ENCODE data around the gene B3GLCT. TPM values are rescaled to one million over a fixed set of nuclear protein-coding genes. Genes with fewer than 3 reads are reported as not detected.
"Not testable (repeated sequence)": the region's sequence is repeated elsewhere in the genome, so short reads cannot be mapped to it uniquely, and the experiment has no call there.

The B3GLCT gene
- total RNA-seq, 1 donor = 6.1 TPM

DNA sequence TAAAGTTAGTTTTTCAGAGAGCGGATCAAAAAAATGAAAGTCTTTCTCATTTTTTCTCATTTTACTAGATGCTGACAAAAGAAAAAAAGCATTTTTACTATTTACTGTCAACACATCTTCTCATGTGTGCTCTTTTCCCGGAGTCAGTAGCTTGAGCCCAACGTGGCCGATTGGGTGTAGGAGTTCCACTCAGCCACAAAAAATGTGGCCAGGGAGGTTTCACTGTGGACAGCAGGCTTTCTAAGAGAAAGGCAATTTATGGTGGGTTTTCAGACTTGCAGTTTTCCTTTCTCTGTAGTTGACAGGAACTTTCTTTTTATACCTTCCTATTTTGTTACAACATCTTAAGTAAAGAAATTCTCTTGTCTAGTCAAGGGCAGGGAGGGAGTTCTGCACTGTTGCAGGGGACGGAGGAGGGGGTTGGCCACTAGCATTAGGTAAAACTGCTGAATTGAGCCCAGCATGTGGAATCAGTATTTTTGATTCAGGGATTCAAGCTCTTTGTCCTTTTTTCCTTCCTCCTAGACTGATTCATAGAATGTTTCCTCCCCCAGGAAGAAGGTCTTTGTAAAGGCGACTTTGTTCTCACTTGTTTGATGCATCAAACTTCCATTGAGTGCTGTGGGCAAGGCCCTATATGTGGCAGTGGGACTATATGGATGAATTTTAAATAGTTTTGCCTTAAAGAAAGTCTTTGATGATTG is 123.1 kb downstream of the B3GLCT start:
- Histone ChIP-seq H3K9me3 (ENCODE audit: low read depth, low read length) (no peaks in the 10 kb centered on the region), H3K4me1 (ENCODE audit: insufficient read depth, low read length) (no peaks in the 10 kb centered on the region), H3K27me3 (ENCODE audit: insufficient read depth, low read length) (no peaks in the 10 kb centered on the region), H3K4me3 (ENCODE audit: low read length) (no peak overlapping the region)

DNA sequence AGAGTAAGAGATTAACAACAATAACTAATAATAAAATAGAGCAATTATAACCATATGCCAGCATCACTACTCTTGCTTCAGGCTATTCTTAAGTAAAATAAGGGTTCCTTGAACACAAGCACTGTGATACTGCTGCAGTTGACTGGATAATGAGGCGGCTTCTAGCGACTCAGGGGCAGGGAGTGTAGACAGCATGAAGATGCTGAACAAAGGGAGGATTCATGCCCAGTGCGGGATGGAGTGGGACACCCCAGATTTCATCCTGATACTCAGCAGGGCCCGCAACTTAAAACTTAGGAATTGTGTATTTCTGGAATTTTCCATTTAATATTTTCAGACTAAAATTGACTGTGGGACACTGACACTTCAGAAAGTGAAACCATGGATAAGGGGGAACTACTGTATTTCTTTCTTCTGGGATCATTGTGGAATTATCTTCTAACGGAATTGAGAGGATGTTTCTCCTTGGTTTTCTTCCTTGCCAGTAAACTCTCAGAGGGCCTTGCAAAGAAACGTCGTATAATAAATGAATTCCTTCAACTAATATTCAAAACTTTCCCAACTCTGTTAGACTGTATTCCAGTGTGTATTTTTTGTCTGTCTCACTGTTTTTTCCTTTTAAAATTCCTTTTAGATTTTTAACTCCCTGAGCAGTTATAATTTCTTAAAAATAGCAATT is 127.5 kb downstream of the B3GLCT start:
- Histone ChIP-seq H3K9me3 (ENCODE audit: low read depth, low read length) (no peaks in the 10 kb centered on the region), H3K4me1 (ENCODE audit: insufficient read depth, low read length) (no peaks in the 10 kb centered on the region), H3K27me3 (ENCODE audit: insufficient read depth, low read length) (no peaks in the 10 kb centered on the region), H3K4me3 (ENCODE audit: low read length) (no peak overlapping the region)

DNA sequence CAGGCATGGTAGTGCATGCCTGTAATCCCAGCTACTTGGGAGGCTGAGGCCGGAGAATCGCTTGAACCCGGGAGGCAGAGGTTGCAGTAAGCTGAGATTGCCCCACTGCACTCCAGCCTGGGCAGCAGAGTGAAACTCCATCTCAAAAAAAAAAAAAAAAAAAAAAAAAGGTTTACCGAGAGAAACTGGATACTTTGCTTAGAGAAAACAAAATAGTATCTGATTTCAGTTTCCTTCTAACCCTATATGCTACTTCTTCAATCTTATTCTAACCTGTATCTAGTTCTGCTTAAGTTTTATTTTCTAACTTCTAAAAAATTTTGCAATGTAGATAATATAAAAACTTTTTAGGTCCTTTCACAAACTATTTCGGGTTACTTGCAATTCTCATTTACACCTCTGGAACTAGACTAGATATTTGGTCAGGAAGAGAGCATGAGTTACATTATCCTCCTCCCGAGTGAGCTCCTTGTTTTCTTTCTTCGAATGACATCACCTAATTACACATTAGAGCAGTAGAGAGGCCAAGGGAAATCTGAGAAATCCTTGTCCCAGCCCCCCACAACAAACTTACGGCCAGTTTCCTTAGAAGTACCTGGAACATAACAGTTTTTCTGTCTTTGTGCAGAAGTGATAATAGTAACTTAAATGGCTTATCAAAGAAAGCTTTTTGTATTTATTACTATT is 128.9 kb downstream of the B3GLCT start:
- Histone ChIP-seq H3K9me3 (ENCODE audit: low read depth, low read length) (no peaks in the 10 kb centered on the region), H3K4me3 (ENCODE audit: low read length) (no peak overlapping the region), H3K27me3 (ENCODE audit: insufficient read depth, low read length) (no peaks in the 10 kb centered on the region), H3K4me1 (ENCODE audit: insufficient read depth, low read length) (no peaks in the 10 kb centered on the region)

DNA sequence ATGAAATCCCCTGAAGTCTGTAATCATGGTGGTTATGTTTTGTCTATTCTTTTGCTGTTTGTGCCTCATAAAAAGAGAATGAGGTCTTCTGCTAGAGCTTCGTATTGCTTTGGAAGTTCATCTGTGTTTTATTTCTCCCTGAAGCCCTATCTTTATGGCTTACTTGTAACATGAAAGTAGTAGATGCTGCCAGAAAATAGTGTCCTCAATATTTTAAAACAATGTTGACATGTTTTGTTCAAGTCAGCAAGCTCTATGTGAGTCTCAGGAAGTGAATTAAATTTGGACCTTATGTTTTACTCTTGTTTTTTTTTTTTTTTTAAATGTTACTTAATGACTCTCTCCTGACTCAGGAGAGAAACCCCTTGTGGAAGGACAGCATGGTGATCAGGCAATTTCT is 130.5 kb downstream of the B3GLCT start:
- Histone ChIP-seq H3K4me3 (ENCODE audit: low read length) (no peak overlapping the region), H3K4me1 (ENCODE audit: insufficient read depth, low read length) (no peaks in the 10 kb centered on the region), H3K27me3 (ENCODE audit: insufficient read depth, low read length) (no peaks in the 10 kb centered on the region), H3K9me3 (ENCODE audit: low read depth, low read length) (no peaks in the 10 kb centered on the region)

DNA sequence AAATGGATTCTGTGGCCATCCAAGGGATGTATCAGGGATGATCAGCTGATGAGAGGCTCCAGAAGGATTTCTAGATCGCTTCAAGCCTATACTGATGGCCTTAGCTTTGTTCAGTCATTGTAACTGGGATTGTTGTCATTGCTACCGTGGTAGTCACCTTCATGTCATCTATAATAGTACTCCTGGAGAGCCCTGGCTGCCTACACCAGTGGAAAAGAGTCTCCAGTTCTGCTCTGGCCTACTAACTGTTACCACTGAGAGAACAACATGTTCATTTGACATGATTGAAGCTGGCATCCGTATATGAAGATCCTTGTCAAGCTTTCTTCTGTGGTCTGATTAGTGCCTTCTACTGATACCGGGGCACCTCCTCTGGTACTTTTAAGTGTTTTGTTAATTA is 131.3 kb downstream of the B3GLCT start:
- Histone ChIP-seq H3K27me3 (ENCODE audit: insufficient read depth, low read length) (no peaks in the 10 kb centered on the region), H3K4me1 (ENCODE audit: insufficient read depth, low read length) (no peaks in the 10 kb centered on the region), H3K9me3 (ENCODE audit: low read depth, low read length) (no peaks in the 10 kb centered on the region), H3K4me3 (ENCODE audit: low read length) (no peak overlapping the region)

DNA sequence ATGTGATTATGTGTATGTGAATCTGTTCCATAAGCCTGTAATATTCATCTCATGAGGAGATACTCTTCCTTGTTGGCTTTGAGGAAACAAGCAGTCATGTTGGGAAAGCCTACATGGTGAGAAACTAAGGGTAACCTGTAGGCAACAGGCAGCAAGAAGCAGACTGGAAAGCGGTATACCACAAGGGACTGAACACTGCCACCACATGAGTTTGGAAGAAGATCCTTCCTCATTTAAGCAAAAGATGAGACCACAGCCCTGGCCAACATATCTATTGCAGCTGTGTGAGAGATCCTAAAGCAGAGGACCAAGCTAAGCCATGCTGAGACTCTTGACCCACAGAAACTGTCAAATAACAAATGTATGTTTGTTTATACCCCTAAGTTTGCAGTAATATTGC is 134.8 kb downstream of the B3GLCT start:
- Histone ChIP-seq H3K4me3 (ENCODE audit: low read length) (no peak overlapping the region), H3K27me3 (ENCODE audit: insufficient read depth, low read length) (no peaks in the 10 kb centered on the region), H3K9me3 (ENCODE audit: low read depth, low read length) (no peaks in the 10 kb centered on the region), H3K4me1 (ENCODE audit: insufficient read depth, low read length) (no peaks in the 10 kb centered on the region)

- Histone ChIP-seq H3K4me3 (ENCODE audit: low read length) (no peak overlapping the region), H3K27me3 (ENCODE audit: insufficient read depth, low read length) (no peaks in the 10 kb centered on the region), H3K9me3 (ENCODE audit: low read depth, low read length) (no peaks in the 10 kb centered on the region), H3K4me1 (ENCODE audit: insufficient read depth, low read length) (no peaks in the 10 kb centered on the region)
Observed at GRCh38 chr13:31334994-31335557, 135.3 kb downstream of the B3GLCT start.

DNA sequence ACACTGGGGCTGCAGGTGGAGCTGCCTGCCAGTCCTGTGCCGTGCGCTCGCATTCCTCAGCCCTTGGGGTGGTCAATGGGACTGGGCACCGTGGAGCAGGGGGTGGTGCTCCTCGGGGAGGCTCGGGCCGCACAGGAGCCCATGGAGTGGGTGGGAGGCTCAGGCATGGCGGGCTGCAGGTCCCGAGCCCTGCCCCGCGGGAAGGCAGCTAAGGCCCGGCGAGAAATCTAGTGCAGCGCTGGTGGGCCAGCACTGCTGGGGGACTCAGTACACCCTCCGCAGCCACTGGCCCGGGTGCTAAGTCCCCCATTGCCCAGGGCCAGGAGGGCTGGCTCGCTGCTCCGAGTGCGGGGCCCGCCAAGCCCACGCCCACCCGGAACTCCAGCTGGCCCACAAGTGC is 139.8 kb downstream of the B3GLCT start:
- H3K4me3 ChIP-seq (ENCODE audit: low read length); H3K27me3 ChIP-seq (ENCODE audit: insufficient read depth, low read length); H3K9me3 ChIP-seq (ENCODE audit: low read depth, low read length); H3K4me1 ChIP-seq (ENCODE audit: insufficient read depth, low read length): not testable (repeated sequence)

DNA sequence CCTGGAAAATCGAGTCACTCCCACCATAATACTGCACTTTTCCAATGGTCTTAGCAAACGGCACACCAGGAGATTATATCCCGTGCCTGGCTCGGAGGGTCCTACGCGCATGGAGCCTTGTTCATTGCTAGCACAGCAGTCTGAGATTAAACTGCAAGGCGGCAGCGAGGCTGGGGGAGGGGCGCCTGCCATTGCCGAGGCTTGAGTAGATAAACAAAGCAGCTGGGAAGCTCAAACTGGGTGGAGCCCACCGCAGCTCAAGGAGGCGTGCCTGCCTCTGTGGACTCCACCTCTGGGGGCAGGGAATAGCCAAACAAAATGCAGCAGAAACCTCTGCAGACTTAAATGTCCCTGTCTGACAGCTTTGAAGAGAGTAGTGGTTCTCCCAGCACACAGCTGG is 141.1 kb downstream of the B3GLCT start:
- H3K9me3 ChIP-seq (ENCODE audit: low read depth, low read length); H3K27me3 ChIP-seq (ENCODE audit: insufficient read depth, low read length); H3K4me3 ChIP-seq (ENCODE audit: low read length); H3K4me1 ChIP-seq (ENCODE audit: insufficient read depth, low read length): not testable (repeated sequence)

DNA sequence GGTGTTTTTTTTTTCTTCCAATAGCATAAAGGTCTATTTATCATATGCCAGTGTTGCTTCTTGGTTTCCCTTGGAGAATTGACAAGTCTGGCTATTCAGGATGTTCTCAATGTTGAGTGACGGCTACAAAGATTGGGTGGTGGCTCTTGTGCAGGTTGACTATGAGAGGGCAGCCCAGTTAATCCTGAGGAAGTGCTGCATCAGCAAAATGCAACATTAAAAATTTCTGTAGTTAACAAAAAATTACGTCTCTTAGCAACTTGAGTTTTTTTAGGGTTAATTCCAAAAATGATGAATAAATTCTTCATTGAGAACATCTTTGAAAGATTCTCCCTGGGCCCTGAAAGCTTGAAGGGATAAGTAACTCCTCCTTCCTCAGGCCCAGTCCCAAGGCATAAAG is 147.1 kb downstream of the B3GLCT start:
- H3K9me3 ChIP-seq (ENCODE audit: low read depth, low read length) = no peaks in the 10 kb centered on the region
- peaks cover 5% of the 10 kb centered on the region for H3K27me3 ChIP-seq (ENCODE audit: insufficient read depth, low read length)
- H3K4me1 ChIP-seq (ENCODE audit: insufficient read depth, low read length) = no peaks in the 10 kb centered on the region
- H3K4me3 ChIP-seq (ENCODE audit: low read length) = no peak overlapping the region

GRCh38 chr13:31349156-31349555 is 149.4 kb downstream of the B3GLCT start:
- H3K4me3 ChIP-seq (ENCODE audit: low read length) = no peak overlapping the region
- H3K27me3 ChIP-seq (ENCODE audit: insufficient read depth, low read length) = peaks cover 10% of the 10 kb centered on the region
- no peaks in the 10 kb centered on the region for H3K4me1 ChIP-seq (ENCODE audit: insufficient read depth, low read length)
- H3K9me3 ChIP-seq (ENCODE audit: low read depth, low read length) = no peaks in the 10 kb centered on the region

GRCh38 chr13:31350560-31350959 is 150.8 kb downstream of the B3GLCT start:
- Histone ChIP-seq H3K27me3 (ENCODE audit: insufficient read depth, low read length) (peaks cover 10% of the 10 kb centered on the region), H3K4me3 (ENCODE audit: low read length) (no peak overlapping the region), H3K9me3 (ENCODE audit: low read depth, low read length) (no peaks in the 10 kb centered on the region), H3K4me1 (ENCODE audit: insufficient read depth, low read length) (no peaks in the 10 kb centered on the region)

- Histone ChIP-seq H3K4me3 (ENCODE audit: low read length) (no peak overlapping the region), H3K27me3 (ENCODE audit: insufficient read depth, low read length) (peaks cover 10% of the 10 kb centered on the region), H3K4me1 (ENCODE audit: insufficient read depth, low read length) (no peaks in the 10 kb centered on the region), H3K9me3 (ENCODE audit: low read depth, low read length) (no peaks in the 10 kb centered on the region)
Observed at GRCh38 chr13:31351376-31351775, 151.6 kb downstream of the B3GLCT start.

DNA sequence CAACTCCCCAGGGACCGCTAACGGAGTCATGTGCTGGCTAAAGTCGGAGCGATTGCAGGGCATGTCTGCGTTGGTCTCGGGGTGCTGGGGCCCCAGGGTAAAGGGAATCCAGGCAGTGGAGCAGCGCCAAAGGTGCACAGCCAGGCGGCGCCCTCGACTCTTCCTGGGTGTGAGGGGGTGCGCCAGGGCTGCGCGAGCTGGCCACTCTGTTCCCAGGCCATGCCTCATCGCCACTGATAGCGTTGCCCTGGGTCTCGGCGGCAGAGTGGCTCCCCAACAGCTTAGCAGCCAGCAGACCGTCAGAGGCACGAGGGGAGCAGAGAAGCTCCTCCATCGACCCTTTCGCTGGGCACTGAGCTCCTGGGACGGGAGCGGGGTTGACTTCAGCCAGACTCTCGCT is 152.7 kb downstream of the B3GLCT start:
- Histone ChIP-seq H3K27me3 (ENCODE audit: insufficient read depth, low read length) (peaks cover 10% of the 10 kb centered on the region), H3K9me3 (ENCODE audit: low read depth, low read length) (no peaks in the 10 kb centered on the region), H3K4me1 (ENCODE audit: insufficient read depth, low read length) (no peaks in the 10 kb centered on the region), H3K4me3 (ENCODE audit: low read length) (no peak overlapping the region)

- Histone ChIP-seq H3K27me3 (ENCODE audit: insufficient read depth, low read length) (peaks cover 10% of the 10 kb centered on the region), H3K4me3 (ENCODE audit: low read length) (no peak overlapping the region), H3K4me1 (ENCODE audit: insufficient read depth, low read length) (no peaks in the 10 kb centered on the region), H3K9me3 (ENCODE audit: low read depth, low read length) (no peaks in the 10 kb centered on the region)
Observed at GRCh38 chr13:31355001-31355400, 155.2 kb downstream of the B3GLCT start.

Measured in mononuclear cell (primary cell).